Left ventricle myocardium inferior (tissue), 1 donor: ENCODE measurements around the gene POLE. TPM values are rescaled to one million over a fixed set of nuclear protein-coding genes. Genes with fewer than 3 reads are reported as not detected.

ENCODE experiments used
- DNase-seq: peaks from one replicate; pipeline ENCODE4 v3.0.0-alpha.2; 2020
- H3K27ac ChIP-seq: fragments of 200-600 bp; replicated peaks from 2 replicates; pipeline ENCODE4 v1.8.0; 2021
- H3K27me3 ChIP-seq: fragments of 200-600 bp; 2 replicates; pipeline ENCODE4 v1.8.0; 2021; ENCODE audit warnings: low read depth
- H3K36me3 ChIP-seq: fragments of 200-600 bp; 2 replicates; pipeline ENCODE4 v1.8.0; 2021
- H3K4me1 ChIP-seq: fragments of 200-600 bp; 2 replicates; pipeline ENCODE4 v1.8.0; 2021
- H3K4me3 ChIP-seq: fragments of 200-600 bp; 2 replicates; pipeline ENCODE4 v1.8.0; 2021; ENCODE audit warnings: mild to moderate bottlenecking, moderate library complexity
- H3K9me3 ChIP-seq: fragments of 200-600 bp; replicated peaks from 2 replicates; pipeline ENCODE4 v1.8.0; 2021
- CTCF ChIP-seq: fragments of 200-600 bp; IDR thresholded peaks from 2 replicates; pipeline ENCODE4 v1.8.0; 2021; ENCODE audit warnings: antibody characterized with exemption, mild to moderate bottlenecking, borderline replicate concordance
- intact Hi-C: fragments of 100-400 bp; cut with micrococcal nuclease; formaldehyde crosslinking; loops from one replicate; pipeline ENCODE4 v1.11.0; 2022
- total RNA-seq: library from RNA; stranded (reverse); fragmentation: NEBNext Ultra II Directional; extraction: Animal tissue kit (Norgen Biotek cat#: 25700); gene quantifications from one replicate; pipeline ENCODE4 v1.2.1, GENCODE V29; 2021
- donor health status: DM: no; HTN: yes; CAD: no; lungs with severe emphysema.

The POLE gene
- total RNA-seq, 1 donor from 2014 or later = 9.0 TPM

GRCh38 chr12:132668191-132669088 lies 18.7 kb downstream of the POLE start:
- no peak overlapping the region for H3K4me3 ChIP-seq
- intact Hi-C loops = no loop called here
- no peak for TF ChIP-seq CTCF
- no peaks in the 10 kb centered on the region for H3K9me3 ChIP-seq
- DNase-seq = no peak
- H3K36me3 ChIP-seq = peaks cover 84% of the 10 kb centered on the region
- H3K27me3 ChIP-seq = no peaks in the 10 kb centered on the region
- H3K27ac ChIP-seq = no peak overlapping the region
- no peaks in the 10 kb centered on the region for H3K4me1 ChIP-seq

GRCh38 chr12:132665794-132666193 lies 21.3 kb downstream of the POLE start:
- Histone ChIP-seq H3K4me1 (peaks cover 4% of the 10 kb centered on the region), H3K36me3 (peaks cover 89% of the 10 kb centered on the region), H3K27me3 (no peaks in the 10 kb centered on the region), H3K4me3 (no peak overlapping the region), H3K27ac (no peak overlapping the region), H3K9me3 (no peaks in the 10 kb centered on the region)
- intact Hi-C loops = no loop called here
- no peak for DNase-seq
- TF ChIP-seq CTCF = no peak

GRCh38 chr12:132665149-132665491 lies 22.0 kb downstream of the POLE start:
- no peaks in the 10 kb centered on the region for H3K27me3 ChIP-seq
- no peak overlapping the region for H3K27ac ChIP-seq
- H3K36me3 ChIP-seq = peaks cover 90% of the 10 kb centered on the region
- intact Hi-C loops = no loop called here
- H3K4me1 ChIP-seq = peaks cover 4% of the 10 kb centered on the region
- no peak overlapping the region for H3K4me3 ChIP-seq
- H3K9me3 ChIP-seq = no peaks in the 10 kb centered on the region
- DNase-seq = no peak
- no peak for TF ChIP-seq CTCF

GRCh38 chr12:132664206-132665148 lies 22.7 kb downstream of the POLE start:
- DNase-seq = no peak
- no peaks in the 10 kb centered on the region for H3K27me3 ChIP-seq
- no peak overlapping the region for H3K4me3 ChIP-seq
- no peaks in the 10 kb centered on the region for H3K9me3 ChIP-seq
- H3K36me3 ChIP-seq = peaks cover 92% of the 10 kb centered on the region
- H3K4me1 ChIP-seq = peaks cover 4% of the 10 kb centered on the region
- intact Hi-C loops = no loop called here
- no peak overlapping the region for H3K27ac ChIP-seq
- no peak for TF ChIP-seq CTCF

GRCh38 chr12:132662901-132663755 lies 24.0 kb downstream of the POLE start:
- Histone ChIP-seq H3K27ac (no peak overlapping the region), H3K27me3 (no peaks in the 10 kb centered on the region), H3K36me3 (peaks cover 92% of the 10 kb centered on the region), H3K4me3 (no peak overlapping the region), H3K9me3 (no peaks in the 10 kb centered on the region), H3K4me1 (peaks cover 4% of the 10 kb centered on the region)
- no peak for DNase-seq
- intact Hi-C loops = no loop called here
- no peak for TF ChIP-seq CTCF
